HUES6 (cell line): Measurements from ENCODE around the gene LRRC56.
A peak's percentile ranks its signal among the peaks of the same experiment; 100 is the strongest.

Experiments used
- H3K27ac ChIP-seq: 2 replicates; pipeline ENCODE4 v1.7.0; 2013; ENCODE audit warnings: low read depth, mild to moderate bottlenecking, low read length, inconsistent platforms
- H3K27me3 ChIP-seq: 2 replicates; pipeline ENCODE4 v1.6.1; 2013; ENCODE audit warnings: low read length; ENCODE audit not compliant: control insufficient read depth, insufficient read depth
- H3K36me3 ChIP-seq: 2 replicates; pipeline ENCODE4 v1.6.1; 2013; ENCODE audit warnings: low read length; ENCODE audit not compliant: control insufficient read depth, insufficient read depth
- H3K4me1 ChIP-seq: 2 replicates; pipeline ENCODE4 v1.6.1; 2013; ENCODE audit warnings: low read length; ENCODE audit not compliant: control insufficient read depth, insufficient read depth
- H3K4me3 ChIP-seq: 2 replicates; pipeline ENCODE4 v1.5.1; 2013; ENCODE audit warnings: low read depth, low read length
- H3K9ac ChIP-seq: one replicate; pipeline ENCODE4 v1.6.1; 2013; ENCODE audit warnings: mild to moderate bottlenecking, low read length
- H3K9me3 ChIP-seq: 2 replicates; pipeline ENCODE4 v1.6.1; 2013; ENCODE audit warnings: low read depth, low read length; ENCODE audit not compliant: control insufficient read depth, insufficient read depth

Gene LRRC56, protein sequence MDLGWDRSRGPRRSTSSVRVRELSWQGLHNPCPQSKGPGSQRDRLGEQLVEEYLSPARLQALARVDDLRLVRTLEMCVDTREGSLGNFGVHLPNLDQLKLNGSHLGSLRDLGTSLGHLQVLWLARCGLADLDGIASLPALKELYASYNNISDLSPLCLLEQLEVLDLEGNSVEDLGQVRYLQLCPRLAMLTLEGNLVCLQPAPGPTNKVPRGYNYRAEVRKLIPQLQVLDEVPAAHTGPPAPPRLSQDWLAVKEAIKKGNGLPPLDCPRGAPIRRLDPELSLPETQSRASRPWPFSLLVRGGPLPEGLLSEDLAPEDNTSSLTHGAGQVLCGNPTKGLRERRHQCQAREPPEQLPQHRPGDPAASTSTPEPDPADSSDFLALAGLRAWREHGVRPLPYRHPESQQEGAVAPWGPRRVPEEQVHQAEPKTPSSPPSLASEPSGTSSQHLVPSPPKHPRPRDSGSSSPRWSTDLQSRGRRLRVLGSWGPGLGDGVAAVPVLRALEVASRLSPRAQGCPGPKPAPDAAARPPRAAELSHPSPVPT

DNA sequence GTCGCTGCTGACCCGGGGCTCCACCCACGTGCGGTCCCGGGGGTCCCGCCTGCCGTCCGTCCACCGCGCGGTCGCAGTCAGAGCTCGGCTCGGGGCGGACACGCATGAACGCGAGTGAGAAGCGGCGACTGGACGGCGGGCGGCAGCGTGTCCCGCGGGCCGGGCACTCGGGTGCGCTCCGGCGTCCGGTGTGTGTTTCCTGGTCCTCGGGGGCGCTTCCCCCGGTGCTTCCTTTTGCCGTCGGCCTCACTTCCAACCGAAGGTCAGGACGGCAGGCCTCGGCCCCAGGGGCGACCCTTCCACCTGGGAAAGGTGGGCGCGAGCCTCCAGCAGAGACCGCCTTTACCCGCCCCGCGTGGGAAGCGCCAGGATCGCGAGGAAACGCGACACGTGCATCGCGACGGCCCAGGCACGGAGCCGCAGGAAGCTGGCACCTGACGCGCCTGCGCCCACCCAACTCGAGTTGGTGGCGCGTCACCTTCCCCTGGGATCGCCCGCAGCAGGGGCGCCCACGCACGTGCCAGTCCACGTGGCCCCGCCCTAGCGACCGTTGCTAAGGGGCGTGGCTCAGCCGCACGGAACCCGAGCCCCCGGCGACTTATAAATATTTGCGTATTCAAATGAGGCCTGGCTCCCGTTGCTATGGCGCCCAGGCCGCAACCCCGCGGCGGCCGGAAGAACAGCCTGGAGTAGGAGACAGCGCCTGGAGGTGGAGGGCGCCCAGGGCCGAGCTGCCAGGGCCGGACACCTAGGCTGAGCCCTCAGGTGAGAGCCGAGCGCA, at the start of gene LRRC56:
Gene LRRC56 (plus strand): TSS at position 687 of the 781 bp plus-strand sequence. CDS start 3,158 bp downstream, outside the sequence.
- peak within 1 kb of the TSS; percentile 61 for H3K9ac ChIP-seq
- H3K9me3 ChIP-seq, result no peaks in the 10 kb centered on the region
- peaks cover 20% of the 10 kb centered on the region for H3K36me3 ChIP-seq
- H3K4me3 ChIP-seq, result peak within 1 kb of the TSS; percentile 57
- peaks cover 9% of the 10 kb centered on the region for H3K4me1 ChIP-seq
- peaks cover 13% of the 10 kb centered on the region for H3K27me3 ChIP-seq
- H3K27ac ChIP-seq, result no peak within 1 kb of the TSS

DNA sequence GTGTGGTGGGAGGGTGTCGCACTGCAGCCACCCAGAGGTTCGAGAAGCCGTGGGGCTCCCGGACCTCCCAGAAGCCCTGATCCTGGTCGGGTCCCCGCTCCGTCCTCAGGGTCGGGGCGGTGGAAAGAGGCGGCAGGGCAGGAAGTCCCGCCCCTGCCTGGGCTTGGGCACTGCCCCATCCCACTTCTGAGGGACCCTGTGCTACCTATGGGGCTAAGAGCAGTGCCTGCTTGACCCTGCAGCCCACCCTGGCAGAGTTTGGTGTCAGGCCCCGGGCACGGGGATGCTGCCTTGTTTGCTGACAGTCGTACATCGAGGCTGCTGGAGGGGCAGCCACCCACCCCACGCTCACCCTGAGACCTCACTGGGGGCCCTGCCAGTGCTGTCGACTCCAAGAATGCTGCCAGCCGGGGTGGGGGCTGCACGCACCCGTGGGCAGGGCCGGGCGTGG, 49.7 kb upstream of the LRRC56 start:
- Histone ChIP-seq H3K4me1 (no peaks in the 10 kb centered on the region), H3K27ac (no peak overlapping the region), H3K36me3 (peaks cover 31% of the 10 kb centered on the region), H3K4me3 (no peak overlapping the region), H3K9me3 (no peaks in the 10 kb centered on the region), H3K27me3 (no peaks in the 10 kb centered on the region), H3K9ac (no peak overlapping the region)

DNA sequence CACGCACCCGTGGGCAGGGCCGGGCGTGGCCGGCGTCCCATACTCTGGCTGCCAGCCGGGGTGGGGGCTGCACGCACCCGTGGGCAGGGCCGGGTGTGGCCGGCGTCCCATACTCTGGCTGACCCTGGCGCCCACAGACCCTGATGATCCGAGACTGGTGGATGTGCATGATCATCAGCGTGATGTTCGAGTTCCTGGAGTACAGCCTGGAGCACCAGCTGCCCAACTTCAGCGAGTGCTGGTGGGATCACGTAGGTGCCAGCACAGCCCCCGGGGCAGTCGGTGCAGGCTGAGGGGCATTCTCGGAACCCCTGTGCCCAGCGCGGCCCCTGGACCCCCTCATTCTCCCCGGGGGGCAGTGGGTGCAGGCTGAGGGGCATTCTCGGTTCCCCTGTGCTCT, 49.3 kb upstream of the LRRC56 start:
- H3K27ac ChIP-seq, result no peak overlapping the region

DNA sequence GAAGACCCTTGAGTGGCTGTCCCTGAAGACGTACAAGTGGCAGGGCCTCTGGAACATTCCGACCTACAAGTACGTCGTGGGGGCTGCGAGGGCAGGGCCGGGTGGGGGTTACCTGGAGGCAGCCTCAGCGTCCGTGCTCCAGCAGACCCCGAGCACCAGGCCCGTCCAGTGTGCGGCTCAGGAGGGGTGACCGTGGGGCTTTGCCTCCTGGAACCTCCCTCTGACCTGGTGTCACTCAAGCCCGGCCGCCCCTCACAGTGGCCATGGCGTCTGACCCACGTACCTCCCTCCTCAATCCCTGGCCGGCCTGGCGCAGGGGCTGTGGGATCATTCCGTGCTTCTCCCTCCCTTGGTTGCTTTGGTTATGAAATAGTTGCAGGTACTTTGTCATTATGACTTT, 48.7 kb upstream of the LRRC56 start:
- H3K4me3 ChIP-seq, result no peak overlapping the region
- no peak overlapping the region for H3K27ac ChIP-seq
- H3K9ac ChIP-seq, result no peak overlapping the region
- no peaks in the 10 kb centered on the region for H3K4me1 ChIP-seq
- H3K9me3 ChIP-seq, result no peaks in the 10 kb centered on the region
- no peaks in the 10 kb centered on the region for H3K27me3 ChIP-seq
- H3K36me3 ChIP-seq, result peaks cover 37% of the 10 kb centered on the region

More for the DNA sequence above, 49.3 kb upstream of the LRRC56 start:
- H3K36me3 ChIP-seq, result peaks cover 34% of the 10 kb centered on the region
- no peak overlapping the region for H3K4me3 ChIP-seq
- no peaks in the 10 kb centered on the region for H3K4me1 ChIP-seq
- H3K9me3 ChIP-seq, result no peaks in the 10 kb centered on the region
- no peaks in the 10 kb centered on the region for H3K27me3 ChIP-seq
- H3K9ac ChIP-seq, result no peak overlapping the region

DNA sequence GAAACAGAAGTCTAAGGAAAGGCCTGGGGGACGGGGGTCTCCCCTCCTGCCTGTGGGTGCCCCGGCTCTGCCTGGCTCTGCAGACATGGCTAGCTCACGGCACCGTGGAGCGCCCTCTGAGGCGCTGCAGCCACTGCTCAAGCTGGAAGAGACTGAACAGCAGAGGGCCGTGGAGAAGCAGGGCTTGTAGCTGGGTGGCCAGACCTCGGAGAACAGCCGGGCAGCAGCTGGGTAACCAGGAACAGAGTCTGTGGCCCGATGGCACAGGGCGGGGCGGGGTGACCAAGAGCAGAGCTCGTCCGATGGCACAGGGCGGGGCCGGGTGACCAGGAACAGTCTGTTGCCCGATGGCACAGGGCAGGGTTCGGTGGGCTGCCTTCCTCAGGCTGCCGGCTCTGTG, 48.3 kb upstream of the LRRC56 start:
- Histone ChIP-seq H3K9me3 (no peaks in the 10 kb centered on the region), H3K4me1 (no peaks in the 10 kb centered on the region), H3K9ac (no peak overlapping the region), H3K36me3 (peaks cover 39% of the 10 kb centered on the region), H3K27ac (no peak overlapping the region), H3K4me3 (no peak overlapping the region), H3K27me3 (no peaks in the 10 kb centered on the region)

DNA sequence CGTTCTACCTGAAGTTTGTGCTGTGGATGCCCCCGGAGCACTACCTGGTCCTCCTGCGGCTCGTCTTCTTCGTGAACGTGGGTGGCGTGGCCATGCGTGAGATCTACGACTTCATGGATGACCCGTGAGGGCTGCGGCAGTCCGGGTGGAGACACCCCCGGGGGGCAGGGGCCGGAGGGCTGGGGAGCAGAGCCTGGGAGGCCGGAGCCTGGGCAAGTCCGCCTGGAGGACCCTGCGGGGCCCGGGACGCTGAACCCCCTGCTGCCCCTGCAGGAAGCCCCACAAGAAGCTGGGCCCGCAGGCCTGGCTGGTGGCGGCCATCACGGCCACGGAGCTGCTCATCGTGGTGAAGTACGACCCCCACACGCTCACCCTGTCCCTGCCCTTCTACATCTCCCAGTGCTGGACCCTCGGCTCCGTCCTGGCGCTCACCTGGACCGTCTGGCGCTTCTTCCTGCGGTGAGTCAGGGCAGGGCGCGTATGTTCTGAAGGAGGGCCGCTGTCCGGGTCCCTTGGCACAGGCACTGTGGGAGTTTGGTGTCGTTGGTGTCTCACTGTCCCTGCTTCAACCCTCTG, 47.6 kb upstream of the LRRC56 start:
- Histone ChIP-seq H3K36me3 (peaks cover 45% of the 10 kb centered on the region), H3K4me3 (no peak overlapping the region), H3K9ac (no peak overlapping the region), H3K9me3 (no peaks in the 10 kb centered on the region), H3K4me1 (no peaks in the 10 kb centered on the region), H3K27me3 (no peaks in the 10 kb centered on the region), H3K27ac (no peak overlapping the region)

DNA sequence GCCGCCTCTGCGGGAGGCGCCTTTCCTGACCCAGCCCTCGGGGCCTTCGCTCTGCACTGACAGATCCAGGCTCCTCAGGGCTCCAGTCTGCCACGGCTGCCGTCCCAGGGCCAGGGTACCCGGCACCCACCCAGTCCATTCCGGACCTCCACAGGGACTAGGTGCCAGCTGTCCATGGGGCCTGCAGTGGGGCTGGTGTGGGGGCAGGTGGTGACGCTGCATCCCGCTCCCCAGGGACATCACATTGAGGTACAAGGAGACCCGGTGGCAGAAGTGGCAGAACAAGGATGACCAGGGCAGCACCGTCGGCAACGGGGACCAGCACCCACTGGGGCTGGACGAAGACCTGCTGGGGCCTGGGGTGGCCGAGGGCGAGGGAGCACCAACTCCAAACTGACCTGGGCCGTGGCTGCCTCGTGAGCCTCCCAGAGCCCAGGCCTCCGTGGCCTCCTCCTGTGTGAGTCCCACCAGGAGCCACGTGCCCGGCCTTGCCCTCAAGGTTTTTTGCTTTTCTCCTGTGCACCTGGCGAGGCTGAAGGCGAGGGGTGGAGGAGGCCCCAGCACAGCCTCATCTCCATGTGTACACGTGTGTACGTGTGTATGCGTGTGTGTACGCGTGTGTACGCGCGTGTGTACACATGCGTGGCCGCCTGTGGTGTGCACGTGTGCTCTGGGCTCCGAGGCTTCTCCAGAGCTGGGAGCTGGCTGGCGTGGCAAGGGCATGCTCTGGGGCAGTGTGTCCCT, 47.0 kb upstream of the LRRC56 start:
- Histone ChIP-seq H3K4me3 (no peak overlapping the region), H3K36me3 (peaks cover 49% of the 10 kb centered on the region)

DNA sequence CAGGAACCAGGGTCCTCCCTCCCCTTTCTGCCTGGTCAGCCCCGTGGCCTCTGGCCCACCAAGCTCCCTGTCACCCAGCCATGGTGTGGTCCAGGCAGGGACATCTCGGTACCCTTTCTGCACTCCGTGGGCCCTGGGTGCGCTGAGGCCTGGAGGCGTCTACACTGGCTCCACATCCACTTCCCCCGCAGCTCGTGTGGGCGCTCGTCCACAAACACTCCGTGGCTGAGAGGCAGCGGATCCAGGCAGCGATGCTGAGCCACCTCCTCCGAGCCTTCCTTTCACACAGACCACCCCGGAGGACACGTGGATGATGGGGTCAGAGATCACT, 46.4 kb upstream of the LRRC56 start:
- Histone ChIP-seq H3K4me3 (no peak overlapping the region), H3K9me3 (no peaks in the 10 kb centered on the region), H3K9ac (no peak overlapping the region), H3K36me3 (peaks cover 54% of the 10 kb centered on the region), H3K4me1 (no peaks in the 10 kb centered on the region), H3K27me3 (no peaks in the 10 kb centered on the region), H3K27ac (no peak overlapping the region)

More for the DNA sequence above, 47.0 kb upstream of the LRRC56 start:
- no peaks in the 10 kb centered on the region for H3K4me1 ChIP-seq
- H3K27ac ChIP-seq, result no peak overlapping the region
- H3K9me3 ChIP-seq, result no peaks in the 10 kb centered on the region
- no peak overlapping the region for H3K9ac ChIP-seq
- H3K27me3 ChIP-seq, result no peaks in the 10 kb centered on the region

DNA sequence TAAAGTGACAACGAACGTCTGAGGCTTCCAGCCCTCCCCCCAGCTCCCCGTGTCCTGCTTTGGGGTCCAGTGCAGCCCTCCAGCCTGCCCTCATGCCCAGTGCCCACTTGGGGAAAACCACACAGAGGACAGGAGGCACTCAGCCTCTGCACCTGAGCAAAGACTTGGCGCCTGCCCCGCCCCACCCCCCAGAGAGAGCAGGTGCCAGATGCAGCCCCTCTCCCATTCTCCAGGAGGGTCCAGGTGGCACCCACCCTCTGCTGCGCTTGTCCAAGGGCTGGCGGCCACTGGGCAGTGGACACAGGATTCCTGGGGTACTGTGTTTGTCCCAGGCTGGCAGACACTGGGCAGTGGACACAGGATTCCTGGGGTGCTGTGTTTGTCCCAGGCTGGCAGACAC, 46.0 kb upstream of the LRRC56 start:
- peaks cover 56% of the 10 kb centered on the region for H3K36me3 ChIP-seq
- H3K9me3 ChIP-seq, result no peaks in the 10 kb centered on the region
- no peaks in the 10 kb centered on the region for H3K4me1 ChIP-seq
- no peak overlapping the region for H3K9ac ChIP-seq
- H3K4me3 ChIP-seq, result no peak overlapping the region
- no peaks in the 10 kb centered on the region for H3K27me3 ChIP-seq
- no peak overlapping the region for H3K27ac ChIP-seq

DNA sequence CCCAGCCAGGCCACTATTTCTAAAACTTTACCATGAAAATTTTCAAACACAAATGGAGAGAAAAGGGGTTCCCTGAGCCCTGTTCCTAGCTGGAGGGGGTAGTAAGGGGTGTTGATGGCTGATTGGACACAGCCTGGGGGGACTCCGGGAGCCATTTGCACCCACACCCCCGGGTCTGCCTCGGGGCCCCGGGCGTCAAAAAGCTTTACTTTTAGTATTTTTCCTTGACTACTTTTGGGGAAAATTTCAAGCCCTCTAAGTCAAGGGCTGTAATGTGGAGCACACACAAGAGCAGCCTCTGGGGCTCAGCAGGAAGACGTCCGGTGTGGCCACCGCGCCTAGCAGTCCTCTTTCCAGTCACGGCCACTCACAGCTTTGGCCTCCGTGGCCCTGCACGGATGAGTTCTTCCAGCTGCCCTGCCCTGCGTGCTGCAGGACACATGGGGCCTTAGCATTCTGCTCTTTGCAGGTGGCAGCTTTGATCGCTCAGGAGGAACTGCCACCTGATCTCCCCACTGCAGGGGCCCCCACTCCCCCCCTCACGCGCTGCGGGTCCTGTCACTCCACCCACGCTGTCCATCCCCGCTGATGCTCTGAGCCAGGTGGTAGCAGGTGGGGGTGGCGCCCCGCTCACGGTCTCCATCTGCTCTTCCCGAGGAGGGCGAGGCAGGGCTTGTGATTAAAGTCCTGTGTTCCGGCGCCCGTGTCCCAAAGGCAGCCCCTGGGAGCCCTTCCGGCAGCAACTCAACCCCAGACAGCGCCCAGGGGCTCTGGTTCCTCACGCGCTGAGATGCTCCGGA, 44.7 kb upstream of the LRRC56 start:
- Histone ChIP-seq H3K27ac (no peak overlapping the region), H3K27me3 (no peaks in the 10 kb centered on the region), H3K4me3 (no peak overlapping the region), H3K9me3 (peaks cover 9% of the 10 kb centered on the region; the same call in 1 of the 2 replicates), H3K9ac (no peak overlapping the region), H3K36me3 (peaks cover 62% of the 10 kb centered on the region), H3K4me1 (no peaks in the 10 kb centered on the region)
